ENCODE data around the gene PGM3.
"Not testable (repeated sequence)": the region's sequence is repeated elsewhere in the genome, so short reads cannot be mapped to it uniquely, and the experiment has no call there.

PGM3 gene, protein sequence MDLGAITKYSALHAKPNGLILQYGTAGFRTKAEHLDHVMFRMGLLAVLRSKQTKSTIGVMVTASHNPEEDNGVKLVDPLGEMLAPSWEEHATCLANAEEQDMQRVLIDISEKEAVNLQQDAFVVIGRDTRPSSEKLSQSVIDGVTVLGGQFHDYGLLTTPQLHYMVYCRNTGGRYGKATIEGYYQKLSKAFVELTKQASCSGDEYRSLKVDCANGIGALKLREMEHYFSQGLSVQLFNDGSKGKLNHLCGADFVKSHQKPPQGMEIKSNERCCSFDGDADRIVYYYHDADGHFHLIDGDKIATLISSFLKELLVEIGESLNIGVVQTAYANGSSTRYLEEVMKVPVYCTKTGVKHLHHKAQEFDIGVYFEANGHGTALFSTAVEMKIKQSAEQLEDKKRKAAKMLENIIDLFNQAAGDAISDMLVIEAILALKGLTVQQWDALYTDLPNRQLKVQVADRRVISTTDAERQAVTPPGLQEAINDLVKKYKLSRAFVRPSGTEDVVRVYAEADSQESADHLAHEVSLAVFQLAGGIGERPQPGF

DNA sequence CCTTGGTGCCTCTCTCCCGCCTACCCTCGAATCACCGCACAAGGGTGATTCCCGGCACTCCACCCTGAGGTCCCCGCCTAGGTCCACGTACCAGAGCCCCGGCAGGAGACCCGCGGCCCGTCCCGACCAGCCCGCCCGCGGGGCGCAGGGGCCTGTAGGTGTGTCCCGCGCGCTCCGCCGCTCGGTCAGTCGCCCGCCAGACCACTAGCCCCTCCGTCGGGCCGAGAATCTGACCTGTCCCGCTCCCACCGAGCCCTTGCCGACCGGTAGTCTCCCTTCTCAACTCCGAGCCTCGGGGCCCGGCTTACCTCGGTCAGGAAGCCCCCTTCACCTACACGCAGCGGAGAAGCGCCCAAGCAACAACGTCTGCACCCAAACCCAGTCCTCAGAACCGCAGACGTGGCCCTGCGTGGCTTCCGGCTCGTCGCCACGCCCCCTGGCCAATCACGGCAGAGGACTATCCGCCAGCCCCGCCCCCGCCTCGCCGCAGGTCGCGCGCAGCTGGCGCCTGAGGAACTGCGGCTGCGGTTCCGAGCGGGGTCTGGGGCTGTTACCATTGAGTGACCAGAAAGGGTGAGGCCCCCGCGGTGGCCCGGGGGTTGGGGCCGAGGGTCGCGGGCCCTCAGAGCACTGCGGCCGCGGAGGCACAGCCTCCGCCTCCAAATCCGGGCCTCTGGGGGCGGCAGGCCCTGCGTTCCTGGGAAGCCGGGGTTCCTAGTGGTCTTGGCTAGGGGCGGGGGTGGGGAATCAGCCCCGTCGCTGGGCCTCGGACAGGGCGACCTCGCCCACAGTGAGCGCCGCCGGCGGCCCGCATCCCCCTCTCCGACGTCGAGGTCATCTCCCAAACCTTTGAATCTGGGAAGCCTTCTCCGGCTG is at the start of gene PGM3, which contains the start of gene RWDD2A:
Gene PGM3, minus strand, starts transcription at position 395 of the 876 bp plus-strand sequence. CDS start 2,253 bp downstream, outside the sequence.
Gene RWDD2A, plus strand, starts transcription at position 487 of the 876 bp plus-strand sequence. CDS start 1,095 bp downstream, outside the sequence.
- DNase-seq = peak; percentile 89 to 90

DNA sequence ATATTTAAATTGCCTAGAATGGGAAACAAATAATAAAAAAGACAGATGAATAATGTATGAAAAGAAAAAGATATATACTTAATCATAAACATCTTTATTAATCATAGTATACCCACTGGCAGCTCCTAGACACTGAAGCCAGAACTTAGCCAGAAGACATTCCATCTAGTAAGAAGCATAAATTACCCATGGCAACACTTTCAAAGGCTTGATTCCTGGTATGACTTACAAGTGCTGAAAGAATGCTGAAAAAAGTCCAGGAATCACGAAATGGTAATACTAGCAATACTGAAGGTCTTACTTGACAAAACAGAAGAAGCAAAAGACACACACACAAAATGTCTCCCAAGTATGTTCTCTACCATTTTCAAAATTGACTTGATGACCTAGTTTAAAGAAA is 38.1 kb upstream of the PGM3 start:
- no peak for DNase-seq

DNA sequence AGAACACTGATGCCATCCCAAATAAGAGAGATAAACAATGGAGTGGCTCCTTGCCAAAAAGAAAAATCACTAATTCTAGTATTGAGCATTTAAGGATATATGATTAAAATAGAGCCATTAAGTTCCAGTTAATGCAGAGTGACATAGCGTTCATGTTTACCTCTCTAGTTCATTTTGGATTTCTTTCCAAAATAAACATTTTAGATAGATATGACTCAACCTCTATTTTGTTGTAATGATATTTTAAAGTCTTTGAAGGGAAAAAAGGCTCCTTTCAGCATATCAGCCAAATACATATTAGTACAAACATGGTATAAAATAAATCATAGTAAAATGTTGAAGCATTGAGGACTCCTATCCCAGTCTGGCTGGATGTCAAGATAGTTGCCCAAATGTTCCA is 33.5 kb upstream of the PGM3 start:
- no peak for DNase-seq

DNA sequence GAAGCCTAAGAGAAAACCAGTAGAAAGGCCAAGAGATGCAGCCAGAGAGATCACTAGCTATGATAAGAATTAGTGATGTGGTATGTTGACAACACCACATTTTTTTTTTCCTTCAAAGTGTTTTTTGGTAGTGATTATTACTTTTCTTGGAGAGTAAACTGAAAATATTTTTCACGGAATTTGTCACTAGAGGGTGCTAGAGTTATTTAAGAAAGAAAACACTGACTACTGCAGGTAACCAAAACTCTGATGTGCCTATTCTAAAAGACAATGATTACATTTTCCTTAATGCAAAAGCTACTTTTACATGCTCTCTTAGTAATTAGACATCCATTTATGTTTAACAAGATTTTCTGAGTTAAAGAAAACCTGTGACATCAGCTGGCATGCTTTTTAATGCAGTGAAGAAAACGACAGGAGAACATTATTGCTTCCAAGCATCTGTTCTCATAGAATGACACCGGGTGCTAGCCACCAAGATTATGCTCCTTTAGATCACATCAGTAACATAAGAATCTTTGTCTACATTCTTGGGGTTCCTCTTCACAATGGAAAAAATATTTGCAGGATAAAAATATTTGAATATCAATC is 28.9 kb upstream of the PGM3 start:
- peak in 1 of 2 donors; percentile 60 for DNase-seq

DNA sequence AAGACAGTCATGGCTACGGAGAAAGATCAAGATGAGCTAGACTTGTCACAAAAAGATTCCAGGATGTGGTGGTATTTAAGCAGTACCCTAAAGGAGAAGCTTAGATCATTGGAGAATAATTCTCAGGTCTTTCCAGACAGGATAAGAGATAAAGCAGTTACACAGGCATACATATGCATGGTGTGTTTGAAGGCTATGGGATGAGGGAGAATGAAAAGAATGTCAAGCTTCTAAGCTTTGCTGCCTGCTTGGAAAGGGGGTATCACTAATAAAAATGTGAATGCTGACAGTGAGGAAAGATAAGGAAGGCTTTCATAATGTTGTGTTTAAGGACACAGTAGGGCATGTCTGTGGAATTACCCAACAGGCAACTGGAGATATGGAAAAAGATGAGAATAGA is 28.2 kb upstream of the PGM3 start:
- no peak for DNase-seq

DNA sequence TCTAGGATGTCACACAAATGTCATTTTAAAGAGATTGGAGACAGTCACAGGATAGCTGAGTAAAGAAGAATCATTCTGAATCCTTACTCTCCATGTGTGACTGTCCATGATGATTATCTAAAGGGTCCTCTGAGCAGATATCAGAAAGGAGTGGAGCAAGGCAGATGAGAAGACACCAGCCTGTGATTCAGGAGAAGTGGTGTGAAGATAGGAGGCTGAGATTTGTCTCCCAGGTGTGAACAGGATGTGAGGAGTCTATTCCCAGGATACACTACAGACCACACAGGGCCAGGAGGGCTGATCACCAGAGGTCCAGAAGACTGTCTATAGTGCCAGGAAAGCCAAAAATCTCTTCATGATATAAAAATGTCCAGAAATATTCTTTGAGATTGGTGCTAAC is 27.1 kb upstream of the PGM3 start:
- DNase-seq = no peak

DNA sequence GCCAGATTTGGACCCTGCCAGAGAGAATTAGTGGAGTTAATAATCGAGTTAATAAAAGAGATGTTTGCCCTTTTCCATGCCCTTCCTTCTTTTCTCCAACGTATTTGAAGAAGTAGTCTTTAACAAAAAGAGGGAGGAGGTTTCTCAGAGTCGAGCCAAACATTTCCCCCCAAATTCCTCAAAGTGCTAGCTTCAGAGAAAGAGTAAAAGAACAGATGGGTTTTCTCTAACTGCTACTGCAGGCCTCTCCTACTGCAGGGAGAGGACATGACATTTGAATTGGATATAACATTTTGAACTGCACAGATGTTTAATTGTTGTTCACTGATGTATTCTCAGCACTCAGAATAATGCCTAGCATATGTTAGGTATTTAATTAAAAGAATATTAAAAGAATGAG is 25.6 kb upstream of the PGM3 start:
- DNase-seq = no peak

DNA sequence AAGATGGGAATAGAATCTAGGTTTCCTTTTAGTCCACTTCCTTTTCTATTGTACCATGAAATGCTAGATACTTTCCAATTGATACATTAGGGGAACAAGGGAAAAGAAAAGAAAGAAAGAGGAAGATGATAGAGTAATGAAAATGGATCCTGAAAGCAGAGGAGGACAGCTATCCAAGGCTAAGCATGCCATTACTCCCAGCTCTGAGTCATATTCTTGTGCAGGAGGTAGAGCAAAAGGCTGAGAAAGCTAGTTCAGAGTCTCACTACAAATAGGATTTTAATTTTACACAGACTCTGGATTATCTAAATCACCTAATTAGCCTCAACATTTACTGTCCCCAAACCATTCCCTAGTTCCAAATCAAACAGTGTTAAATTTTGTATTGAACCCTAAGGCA is 23.7 kb upstream of the PGM3 start:
- DNase-seq = no peak

DNA sequence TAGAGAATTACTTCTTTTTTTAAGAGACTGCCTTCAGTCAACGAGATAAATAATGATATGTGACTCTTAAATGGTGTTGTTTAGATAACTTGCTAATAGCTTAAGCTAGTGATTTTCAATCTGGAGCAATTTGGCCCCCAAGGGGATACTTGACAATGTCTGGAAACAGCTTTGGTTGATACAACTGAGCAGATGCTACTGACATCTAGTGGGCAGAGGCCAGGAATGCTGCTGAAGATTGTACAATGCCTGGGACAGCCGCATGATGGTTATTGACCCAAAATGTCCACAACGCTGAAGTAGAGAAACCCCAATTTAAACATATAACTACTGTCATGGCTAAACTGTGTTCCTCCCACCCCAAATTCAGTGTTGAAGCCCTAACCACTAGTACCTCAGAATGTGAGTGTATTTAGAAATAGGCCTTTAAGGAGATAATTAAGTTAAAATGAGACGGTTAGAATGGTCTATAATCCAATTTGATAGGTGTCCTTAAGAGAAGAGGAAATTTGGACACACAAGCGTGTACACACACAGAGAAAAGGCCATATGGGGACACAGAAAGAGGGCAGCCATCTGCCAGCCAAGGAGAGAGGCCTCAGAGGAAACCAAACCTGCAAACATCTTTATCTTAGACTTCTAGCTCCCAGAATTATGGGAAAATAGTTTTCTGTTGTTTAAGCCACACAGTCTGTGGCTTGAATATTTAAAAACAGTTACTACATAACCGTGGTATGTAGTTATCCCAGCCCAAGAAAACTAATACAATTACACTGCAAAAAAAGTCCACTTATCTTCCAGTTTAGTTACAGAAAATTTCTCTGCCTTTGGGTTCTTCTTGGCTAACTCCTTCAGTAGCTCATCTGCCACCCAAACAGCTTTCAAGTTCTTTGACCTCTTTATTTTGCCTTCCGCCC is 22.3 kb upstream of the PGM3 start:
- DNase-seq = peak; percentile 48 to 77

DNA sequence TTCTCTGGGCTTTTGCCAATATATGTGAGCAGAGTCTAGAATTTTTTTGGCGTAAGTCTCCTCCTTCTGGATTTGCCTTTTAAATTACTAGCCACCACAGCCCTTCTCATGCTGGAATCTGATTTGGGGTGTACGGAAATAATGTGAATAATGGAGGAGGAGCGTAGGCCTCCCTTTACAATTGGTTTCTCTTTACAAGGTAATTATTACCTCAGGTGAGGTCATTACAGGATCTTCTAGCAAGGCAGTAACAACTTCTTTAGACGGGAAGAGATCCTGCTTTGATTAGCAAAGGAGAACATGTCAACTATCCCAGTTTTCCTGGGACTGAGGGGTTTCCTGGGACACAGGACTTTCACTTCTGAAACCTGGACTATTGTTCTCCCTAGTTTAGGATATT is 9.0 kb upstream of the PGM3 start:
- DNase-seq = no peak

DNA sequence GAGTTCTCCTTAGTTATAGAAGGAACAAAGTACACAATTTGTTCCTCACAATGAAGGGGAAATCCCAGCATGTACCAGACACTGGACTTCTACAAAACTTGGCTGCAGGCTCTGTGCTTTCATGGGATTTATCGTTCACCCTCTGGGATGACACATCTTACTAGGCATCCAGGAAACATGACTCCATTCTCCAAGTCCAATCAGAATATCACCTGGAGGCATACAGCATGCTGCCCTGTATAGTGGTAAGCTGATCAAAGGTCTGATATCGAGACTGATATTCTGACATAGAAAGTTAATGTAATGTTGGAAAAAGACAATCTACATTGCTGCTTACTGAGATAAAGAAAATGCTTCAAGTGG is 6.8 kb upstream of the PGM3 start:
- no peak for DNase-seq

DNA sequence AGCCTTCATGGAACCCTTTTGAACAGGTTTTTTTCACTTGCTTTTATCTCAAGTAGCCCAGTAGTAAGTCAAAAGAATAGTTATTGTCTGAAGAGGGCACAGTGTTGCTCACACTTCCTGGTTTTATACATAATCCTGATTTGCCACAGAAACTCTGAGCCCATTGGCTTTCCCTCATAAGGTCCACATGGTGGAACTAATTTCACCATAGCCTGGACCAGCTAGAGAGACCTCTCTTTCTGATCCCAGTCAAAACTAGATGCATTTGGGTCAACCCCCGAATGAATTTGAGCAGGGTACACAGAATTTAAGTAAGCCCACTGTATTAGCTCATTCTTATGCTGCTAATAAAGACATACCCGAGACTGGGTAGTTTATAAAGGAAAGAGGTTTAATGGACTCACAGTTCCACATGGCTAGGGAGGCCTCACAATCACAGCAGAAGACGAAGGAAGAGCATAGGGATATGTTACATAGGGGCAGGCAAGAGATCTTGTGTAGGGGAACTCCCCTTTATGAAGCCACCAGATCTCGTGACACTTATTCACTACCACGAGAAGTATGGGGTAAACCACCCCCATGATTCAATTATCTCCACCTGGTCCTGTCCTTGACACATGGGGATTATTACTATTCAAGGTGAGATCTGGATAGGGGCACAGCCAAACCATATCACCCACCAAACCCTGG is 6.3 kb upstream of the PGM3 start:
- DNase-seq = no peak

DNA sequence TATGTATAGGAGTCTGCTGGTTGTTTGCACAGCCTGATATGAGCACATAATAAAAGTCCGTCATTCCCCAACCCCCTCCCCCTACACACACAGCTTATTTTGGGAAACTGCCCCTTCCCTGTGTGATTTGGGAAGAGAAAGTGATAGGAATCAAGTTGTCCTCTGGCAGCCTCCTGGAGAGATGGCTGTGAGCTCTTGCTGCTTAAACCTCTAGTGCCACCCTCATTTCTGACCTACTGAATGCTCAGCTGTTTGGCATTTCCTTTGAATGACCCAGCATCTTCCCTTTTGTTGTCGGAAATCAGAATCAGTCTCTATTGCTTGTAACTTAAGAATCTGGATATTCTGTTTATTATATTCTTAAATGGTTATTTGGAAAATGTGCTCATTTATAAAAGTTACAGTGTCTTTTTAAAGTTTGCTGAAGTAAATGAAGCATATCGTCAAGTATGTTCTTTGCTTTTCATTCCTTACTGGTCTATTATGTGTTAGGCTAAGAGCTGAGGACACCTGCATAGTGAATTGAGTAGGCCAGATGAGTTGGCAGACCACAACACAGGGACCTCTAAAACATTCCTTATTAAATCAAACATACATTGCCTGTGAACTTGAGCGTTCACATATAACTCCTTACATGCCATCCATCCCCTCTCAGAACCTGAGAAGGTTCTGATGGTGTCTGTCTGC is 5.6 kb upstream of the PGM3 start:
- DNase-seq = no peak

DNA sequence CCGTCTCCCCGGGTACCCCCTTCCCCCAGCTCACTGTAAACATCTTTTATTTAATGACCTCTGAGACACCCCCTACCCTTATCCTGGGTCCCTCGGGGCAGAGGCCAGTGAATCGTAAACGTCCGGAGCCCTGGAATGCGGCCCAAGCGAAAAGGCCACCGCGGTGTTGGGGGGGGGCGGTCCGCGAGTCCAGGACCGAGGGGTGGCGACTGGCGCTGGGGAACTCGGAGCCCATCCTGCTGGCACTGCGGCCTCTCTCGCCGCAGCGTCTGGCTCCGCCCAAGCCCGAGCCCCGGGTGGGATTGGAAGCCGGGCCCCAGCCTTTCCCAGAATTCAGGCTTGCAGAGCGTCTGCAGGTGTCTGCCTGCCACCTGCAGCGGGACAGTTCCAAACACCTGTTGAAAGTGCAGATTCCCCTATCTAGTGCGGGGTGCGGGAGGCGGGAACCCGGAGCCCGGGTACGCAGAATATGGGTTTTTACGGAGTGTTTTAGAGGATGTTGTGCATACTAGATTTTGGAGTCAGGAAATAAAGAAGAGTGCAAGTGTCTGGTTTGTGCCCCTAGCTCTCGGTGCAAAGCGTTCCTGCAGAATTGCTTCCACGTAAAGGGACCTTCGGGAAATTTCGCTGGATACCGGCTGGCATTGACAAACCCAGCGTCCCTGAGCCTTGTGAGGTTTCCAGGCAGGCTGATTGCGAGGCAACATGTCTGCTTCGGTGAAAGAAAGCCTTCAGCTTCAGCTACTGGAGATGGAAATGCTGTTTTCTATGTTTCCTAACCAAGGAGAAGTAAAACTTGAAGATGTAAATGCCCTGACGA is 892 bp upstream of the PGM3 start:
- peak in 1 of 2 donors; percentile 54 for DNase-seq

DNA sequence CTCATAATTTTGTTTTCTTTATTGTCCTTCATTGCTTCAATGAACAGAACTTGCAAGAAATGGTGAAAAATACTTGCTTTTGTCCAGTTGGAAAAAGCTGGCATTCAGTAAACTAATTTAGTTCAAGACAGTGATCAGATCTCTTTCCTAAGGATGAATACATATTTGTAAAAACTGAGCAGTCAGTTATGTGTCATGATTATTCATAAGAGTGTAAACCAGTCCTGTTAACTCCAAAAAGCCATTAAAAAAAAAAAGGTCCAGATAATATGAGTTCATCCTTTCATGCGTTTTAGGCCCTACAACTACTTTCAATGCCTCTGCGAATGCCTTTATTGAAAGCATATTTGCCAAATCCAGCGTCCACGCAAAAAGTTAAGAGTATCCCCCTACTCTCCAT is 609 bp downstream of the PGM3 start:
- no peak for DNase-seq

DNA sequence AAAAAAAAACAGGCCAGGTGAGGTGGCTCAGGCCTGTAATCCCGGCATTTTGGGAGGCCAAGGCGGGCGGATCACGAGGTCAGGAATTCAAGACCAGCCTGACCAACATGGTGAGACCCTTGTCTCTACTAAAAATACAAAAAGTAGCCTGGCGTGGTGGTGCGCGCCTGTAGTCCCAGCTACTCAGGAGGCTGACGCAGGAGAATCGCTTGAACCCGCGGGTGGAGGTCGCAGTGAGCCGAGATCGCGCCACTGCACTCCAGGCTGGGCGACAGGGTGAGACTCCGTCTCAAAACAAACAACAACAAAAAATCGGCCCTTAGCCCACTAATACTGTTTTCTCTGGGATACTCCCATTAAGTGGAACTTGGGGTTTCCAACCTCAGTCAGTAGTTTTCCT is 1.1 kb downstream of the PGM3 start:
- not testable (repeated sequence) for DNase-seq

DNA sequence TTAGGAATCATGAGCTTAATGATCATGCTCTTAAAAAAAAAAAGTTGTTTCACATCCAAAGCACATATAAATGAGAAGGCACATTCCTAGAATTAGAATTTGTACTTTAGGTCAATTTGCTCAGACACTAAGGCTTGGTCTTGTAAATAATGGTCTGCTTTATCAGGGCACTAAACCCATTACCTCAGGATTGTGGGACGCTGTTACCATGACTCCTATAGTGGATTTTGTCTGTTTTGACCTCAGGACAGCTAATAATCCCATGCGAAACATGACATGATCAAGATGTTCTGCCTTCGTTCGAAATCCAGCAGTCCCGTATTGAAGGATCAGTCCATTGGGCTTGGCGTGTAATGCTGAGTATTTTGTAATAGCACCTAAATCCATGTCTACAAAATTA is 2.4 kb downstream of the PGM3 start:
- DNase-seq = no peak

DNA sequence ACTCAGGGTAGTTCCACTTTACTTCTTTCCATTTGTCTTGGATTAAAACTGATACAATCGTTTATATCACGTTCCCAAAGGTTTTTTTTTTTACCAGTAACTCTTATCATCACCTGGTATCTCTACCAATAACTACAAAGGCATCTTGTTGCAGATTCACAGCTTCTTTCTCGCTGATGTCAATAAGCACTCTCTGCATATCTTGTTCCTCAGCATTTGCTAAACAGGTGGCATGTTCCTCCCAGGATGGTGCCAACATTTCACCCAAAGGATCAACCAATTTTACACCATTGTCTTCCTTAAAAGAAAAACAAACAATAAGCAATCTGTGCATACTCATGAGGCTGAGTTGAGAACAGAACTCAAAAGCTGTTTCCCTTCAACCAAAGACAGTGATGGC is 4.6 kb downstream of the PGM3 start:
- DNase-seq = no peak

DNA sequence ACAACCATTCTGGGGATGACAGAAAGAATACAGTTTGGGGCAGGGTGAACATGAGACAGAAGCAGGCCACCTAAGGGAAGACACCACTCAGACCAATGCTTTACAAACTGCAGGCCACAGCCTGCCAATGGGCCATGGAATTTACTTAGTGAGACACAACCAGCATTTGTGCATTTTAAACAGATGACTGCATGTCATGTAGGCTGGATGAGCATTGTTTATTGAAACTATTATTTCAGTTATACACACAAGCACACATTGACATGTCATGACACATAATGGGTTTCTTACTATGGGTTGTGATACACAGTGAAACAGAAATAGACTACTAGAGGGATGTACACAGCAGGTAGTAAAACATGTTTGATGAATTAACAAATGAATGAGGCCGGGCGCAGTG is 8.0 kb downstream of the PGM3 start:
- no peak for DNase-seq
